Right ventricle myocardium inferior (tissue), 1 donor: ENCODE measurements around the gene LDAH. TPM values are rescaled to one million over a fixed set of nuclear protein-coding genes. Genes with fewer than 3 reads are reported as not detected.

Source experiments
- ATAC-seq: fragments of 200-7000 bp; cut with Tn5 transposase; one replicate; pipeline ENCODE4 v1.9.1; 2020; ENCODE audit warnings: mild to moderate bottlenecking, moderate library complexity
- DNase-seq: peaks from one replicate; pipeline ENCODE4 v3.0.0; 2021; ENCODE audit errors: missing footprints
- intact Hi-C: fragments of 100-400 bp; cut with DNase I; formaldehyde crosslinking; loops from one replicate; pipeline ENCODE4 v1.11.0; 2022
- total RNA-seq: library from RNA; stranded (reverse); fragmentation: NEBNext Ultra II Directional; extraction: Animal tissue kit (Norgen Biotek cat#: 25700); gene quantifications from one replicate; pipeline ENCODE4 v1.2.1, GENCODE V29; 2021
- donor health status: DM: no; HTN: yes; CAD: no; lungs with severe emphysema.

LDAH gene
- total RNA-seq, 1 donor from 2014 or later = 5.8 TPM

DNA sequence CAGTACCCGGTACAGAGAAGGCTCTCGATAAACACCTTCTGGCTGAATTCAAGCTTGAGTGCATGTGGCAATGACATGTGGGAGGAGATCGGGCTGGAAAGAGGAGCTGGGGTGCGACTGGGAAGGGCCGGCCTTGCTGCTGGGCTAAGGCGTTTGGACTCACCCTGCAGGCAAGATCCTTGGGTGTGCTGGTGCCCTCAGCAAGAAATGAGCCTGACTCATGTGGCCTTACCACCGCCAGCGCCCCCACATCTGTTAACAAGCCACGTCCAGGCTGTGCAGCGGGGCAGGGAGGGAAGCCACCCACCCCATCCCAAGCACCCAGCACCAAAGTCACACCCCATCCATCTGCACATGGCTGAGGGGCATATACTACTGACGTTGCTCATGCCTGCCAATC, 173.3 kb downstream of the LDAH start:
- peak; percentile 63 for DNase-seq
- intact Hi-C loops = no loop called here
- ATAC-seq = no peak

DNA sequence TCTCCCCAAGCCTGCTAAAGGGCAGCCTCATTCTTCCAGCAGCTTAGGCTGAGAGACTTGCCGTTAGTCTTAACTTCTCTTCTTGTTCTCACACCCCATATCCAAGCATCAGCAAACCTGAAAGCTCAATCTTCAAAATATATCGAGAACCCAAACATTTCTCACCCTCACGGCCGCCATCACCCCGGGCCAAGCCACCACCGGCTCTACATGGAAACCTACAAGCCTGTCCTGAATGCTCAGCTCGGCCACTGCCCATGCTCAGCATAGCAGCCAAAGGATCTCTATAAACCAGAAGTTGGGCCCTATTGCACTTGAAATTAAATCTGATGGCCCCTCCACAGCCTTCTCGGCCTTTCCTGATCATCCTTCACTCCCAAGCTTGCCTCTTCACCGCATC, 174.1 kb downstream of the LDAH start:
- intact Hi-C loops = no loop called here
- DNase-seq (peak; percentile 7), ATAC-seq (no peak)

DNA sequence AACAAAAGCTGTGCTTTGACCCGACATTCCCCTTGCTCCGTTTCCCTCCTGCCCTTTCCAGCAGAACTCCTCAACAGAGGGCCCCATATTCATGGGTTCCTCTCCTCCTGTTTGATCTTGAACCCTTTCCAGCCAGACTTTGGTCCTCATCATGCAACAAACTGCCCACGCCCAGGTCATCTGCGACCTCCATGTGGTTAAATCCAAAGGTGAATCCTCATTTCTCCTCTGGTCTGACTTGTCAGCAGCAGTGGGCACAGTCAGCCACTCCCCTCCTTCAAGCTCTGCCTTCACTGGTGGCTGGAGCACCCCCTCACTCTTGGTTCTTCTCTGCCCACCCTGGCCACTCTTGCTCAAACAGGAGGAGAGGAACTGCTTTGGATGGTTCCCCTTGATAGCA, 174.7 kb downstream of the LDAH start:
- DNase-seq = peak; percentile 11

DNA sequence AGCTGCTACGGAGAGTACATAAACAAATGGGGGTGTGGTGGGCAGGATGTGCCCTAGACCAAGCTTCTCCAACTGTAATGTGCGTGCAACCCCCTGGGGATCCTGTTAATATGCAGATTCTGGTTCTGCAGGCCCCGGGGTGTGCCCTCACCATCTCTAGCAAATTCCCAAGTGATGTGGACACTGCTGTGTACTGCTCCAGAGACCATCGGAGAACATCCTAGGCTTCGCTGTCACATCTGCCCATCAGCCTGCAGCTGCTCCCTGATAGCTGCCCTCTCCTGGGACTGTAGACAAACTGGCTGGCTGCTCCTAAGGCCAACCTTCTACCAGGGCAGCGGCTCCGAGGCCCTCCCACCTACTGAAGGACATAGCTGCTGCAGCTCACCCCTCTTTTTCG, 175.2 kb downstream of the LDAH start:
- no peak for ATAC-seq
- intact Hi-C loops = no loop called here
- peak; percentile 35 for DNase-seq

More for the DNA sequence above, 174.7 kb downstream of the LDAH start:
- no peak for ATAC-seq
- intact Hi-C loops = no loop called here

DNA sequence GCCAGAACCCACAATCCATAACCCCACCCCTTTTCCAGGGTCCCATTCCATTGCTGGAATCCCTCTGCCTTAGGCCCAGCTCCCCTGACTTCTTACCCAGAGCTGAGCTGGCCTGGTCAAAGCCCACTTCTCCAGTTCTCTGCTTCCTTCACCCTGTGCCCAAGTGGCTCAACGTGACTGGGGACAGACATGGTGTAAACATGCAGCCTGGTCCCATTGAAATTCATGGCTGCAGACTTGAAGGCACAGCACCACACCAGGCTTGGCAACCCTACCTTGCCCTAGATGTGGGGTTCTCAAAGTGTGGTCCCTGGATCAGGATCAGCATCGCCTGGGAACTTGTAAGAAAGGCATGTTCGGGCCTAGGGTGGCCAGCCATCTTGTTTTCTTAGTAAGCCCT, 175.7 kb downstream of the LDAH start:
- ATAC-seq = no peak
- DNase-seq = peak; percentile 26
- intact Hi-C loops = no loop called here

- ATAC-seq (no peak), DNase-seq (peak; percentile 68)
- intact Hi-C loops = no loop called here
These were observed 176.5 kb downstream of the LDAH start for GRCh38 chr2:20646446-20646845.

GRCh38 chr2:20645761-20646160, 177.1 kb downstream of the LDAH start:
- no peak for ATAC-seq
- intact Hi-C loops = no loop called here
- peak; percentile 61 for DNase-seq

- DNase-seq (peak; percentile 33), ATAC-seq (no peak)
- intact Hi-C loops = no loop called here
These were observed 177.6 kb downstream of the LDAH start for GRCh38 chr2:20645301-20645701.

DNA sequence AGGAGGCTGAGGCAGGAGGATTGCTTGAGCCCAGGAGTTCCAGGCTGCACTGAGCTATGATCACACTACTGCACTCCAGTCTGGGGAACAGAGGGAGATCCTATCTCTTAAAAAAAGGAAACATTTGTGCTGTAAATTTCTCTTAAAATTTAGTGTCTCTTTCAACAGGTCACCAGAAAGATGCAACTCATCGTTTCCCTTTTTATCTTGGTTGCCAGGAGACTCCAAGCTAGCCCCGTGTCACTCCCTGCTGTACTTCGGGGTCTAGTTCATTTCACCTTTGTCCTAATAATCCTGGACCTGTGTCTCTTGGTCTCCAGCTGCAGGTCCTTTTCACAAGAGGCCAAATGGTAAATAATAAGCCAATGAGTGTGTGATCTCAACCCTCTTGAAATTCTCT, 179.1 kb downstream of the LDAH start:
- intact Hi-C loops = no loop called here

GRCh38 chr2:20643060-20643459, 179.8 kb downstream of the LDAH start:
- intact Hi-C loops = no loop called here
- no peak for ATAC-seq
- peak; percentile 4 for DNase-seq

More for the DNA sequence above, 179.1 kb downstream of the LDAH start:
- no peak for ATAC-seq
- no peak for DNase-seq

GRCh38 chr2:20642055-20642971, 180.6 kb downstream of the LDAH start:
- DNase-seq (peak; percentile 92), ATAC-seq (peak; percentile 92)
- intact Hi-C loops = loop anchor here (1.0 kb wide), 1 partner anchor 199 kb away; no protein-coding TSS in a partner anchor

DNA sequence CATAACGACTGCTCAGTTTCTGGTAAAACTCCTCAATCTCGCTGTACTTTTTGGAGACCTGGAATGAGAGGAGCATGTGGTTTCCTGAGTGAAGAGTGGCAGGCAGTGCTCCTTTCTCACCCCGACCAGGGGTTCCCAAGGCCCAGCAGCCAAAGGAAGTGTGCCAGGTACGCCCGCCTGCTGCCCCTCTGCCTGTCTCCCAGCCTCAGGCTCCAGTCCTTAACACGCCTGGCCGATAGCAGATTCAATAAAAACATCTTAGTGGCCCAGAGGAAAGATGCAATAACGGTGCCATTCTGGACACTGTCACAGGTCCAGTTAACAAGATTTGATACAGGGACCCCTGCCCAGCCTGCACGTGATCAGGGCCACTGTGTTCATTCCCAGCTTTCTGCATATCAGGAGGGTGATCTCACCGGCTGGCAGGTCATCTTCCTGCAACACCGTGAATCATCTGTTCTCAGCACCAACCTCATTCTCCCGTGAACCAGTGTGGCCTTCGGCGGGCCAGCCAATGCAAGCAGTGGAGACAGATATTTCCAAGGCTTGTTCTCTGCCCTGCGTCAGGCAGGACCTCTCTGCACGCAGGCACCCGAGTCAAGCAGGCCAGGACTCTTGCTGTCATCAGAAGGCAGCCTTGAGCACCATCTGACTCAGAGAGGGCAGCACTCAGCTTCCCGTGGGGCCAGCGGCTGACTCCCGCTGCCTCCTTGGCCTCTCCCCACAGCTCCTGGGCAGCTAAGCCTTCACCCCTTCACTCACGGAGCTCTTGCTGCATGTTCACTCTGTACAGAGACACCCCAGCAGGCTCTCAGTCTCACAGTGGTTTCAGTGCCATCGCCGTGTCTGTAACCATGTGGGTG, 181.5 kb downstream of the LDAH start:
- ATAC-seq (no peak), DNase-seq (peak; percentile 65)
- intact Hi-C loops = no loop called here

DNA sequence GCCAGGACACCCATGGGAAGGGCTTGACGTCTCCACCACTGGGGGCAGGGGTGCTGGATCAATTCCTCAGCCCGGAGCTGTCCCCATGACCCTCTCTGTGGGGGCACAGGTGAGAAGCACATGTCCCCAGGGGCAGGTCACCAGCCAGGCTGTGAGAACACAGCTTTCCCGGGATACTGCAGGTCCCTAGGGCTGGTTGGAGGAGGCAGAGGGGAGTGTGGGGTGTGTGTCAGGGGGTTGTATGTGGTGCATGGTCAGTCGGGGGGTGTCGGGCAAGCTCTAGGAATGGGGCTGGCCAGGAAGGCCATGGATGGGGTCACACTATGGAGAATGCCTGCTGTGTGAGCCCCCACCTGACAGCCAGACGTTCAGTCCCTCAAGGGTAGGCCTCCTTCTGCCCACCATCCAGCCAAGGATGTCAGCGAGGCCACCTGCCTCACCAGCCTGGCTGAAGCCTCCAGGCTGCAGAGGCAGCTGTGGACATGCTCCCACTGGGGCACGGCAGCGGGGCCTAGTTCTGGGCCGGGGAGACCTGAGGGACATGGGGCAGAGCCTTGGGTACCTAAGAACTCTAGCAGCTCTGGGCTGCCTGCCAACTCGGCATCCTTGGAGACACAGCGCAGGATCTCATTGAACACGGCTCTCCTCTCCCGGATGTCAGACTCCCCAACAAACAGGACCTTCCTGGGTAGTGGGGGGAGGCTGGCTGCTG, 182.3 kb downstream of the LDAH start:
- intact Hi-C loops = no loop called here
- ATAC-seq (no peak), DNase-seq (peak; percentile 75)

- DNase-seq (peak; percentile 48), ATAC-seq (no peak)
- intact Hi-C loops = loop anchor here (5.0 kb wide), 1 partner anchor 132 kb away; no protein-coding TSS in a partner anchor
These were observed 184.1 kb downstream of the LDAH start for GRCh38 chr2:20638646-20639430.

GRCh38 chr2:20638014-20638413, 184.9 kb downstream of the LDAH start:
- no peak for ATAC-seq
- peak; percentile 60 for DNase-seq
- intact Hi-C loops = loop anchor here (5.0 kb wide), 1 partner anchor 131 kb away; no protein-coding TSS in a partner anchor

DNA sequence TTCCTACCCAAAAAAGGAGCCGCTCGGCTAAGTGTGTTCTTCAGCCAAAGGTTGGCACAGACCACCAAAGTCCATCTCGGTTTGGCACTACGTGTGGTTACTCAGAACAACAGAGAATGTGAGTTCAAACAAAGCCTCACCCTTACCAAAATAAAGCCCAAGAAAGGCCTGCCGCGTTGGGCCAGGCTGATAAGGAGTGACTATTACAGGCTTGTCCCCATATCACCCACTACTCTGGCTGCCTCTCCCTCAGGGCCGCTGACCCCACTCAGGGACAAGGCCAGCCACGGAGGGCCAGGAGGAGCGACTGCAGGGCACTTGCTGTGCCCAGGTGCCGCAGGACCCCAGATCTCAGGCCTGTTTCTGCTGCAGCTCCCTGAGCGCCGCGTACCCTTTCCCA, 185.8 kb downstream of the LDAH start:
- intact Hi-C loops = loop anchor here (5.0 kb wide), 1 partner anchor 130 kb away; no protein-coding TSS in a partner anchor
- peak; percentile 65 for DNase-seq
- peak; percentile 70 for ATAC-seq

DNA sequence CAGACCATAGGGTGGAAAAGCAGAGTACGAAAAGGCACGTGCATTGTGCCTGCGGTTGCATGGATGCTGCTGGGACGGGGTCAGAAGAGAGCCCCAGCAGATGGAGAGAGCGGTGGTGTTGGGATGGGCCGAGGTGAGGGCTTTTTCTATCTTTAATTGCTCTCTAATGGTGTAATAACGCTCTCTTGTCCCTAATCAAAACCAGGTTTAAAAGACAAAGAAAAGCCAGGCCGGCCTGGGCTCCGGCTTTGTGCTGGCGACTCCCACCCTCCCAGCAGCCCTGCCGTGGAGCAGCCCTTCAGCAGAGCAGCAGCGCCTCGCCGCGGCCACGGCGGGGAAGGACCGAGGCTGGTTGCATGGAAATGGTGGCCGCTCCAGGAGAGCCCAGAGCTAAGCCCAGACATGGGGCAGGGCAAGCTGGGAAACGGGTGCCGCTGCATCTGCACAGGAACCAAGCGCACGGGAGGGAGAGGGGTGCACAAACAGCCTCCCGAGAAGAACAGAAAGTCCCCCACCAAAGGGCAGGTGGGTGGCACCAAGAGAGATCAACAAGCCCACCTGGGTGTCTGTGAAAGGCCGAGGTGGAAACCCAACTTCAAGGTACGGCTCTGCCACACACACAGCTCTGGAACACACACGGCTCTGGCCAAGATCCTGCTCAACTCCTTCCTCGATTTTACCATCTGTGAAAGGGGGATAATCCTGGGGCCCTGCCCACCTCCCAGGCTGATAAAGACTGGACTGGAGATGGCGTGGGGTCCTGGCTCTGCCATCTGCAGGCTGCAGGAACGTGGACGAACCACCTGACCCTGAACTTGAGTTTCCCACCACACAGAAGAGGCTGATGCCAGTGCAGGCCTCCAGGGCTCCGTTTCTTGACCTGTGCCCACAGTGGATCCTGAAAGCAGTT, 187.0 kb downstream of the LDAH start:
- ATAC-seq (peak; percentile 87), DNase-seq (peak; percentile 91)
- intact Hi-C loops = loop anchor here (1.0 to 5.0 kb wide), 3 partner anchors 35 to 193 kb away; no protein-coding TSS in a partner anchor
